ENCODE results near the gene UROS. TPM values are rescaled to one million over a fixed set of nuclear protein-coding genes. Genes with fewer than 3 reads are reported as not detected.

Gene UROS
- total RNA-seq, 2 donors from 2014 or later, result 29.0 to 30.7 TPM

DNA sequence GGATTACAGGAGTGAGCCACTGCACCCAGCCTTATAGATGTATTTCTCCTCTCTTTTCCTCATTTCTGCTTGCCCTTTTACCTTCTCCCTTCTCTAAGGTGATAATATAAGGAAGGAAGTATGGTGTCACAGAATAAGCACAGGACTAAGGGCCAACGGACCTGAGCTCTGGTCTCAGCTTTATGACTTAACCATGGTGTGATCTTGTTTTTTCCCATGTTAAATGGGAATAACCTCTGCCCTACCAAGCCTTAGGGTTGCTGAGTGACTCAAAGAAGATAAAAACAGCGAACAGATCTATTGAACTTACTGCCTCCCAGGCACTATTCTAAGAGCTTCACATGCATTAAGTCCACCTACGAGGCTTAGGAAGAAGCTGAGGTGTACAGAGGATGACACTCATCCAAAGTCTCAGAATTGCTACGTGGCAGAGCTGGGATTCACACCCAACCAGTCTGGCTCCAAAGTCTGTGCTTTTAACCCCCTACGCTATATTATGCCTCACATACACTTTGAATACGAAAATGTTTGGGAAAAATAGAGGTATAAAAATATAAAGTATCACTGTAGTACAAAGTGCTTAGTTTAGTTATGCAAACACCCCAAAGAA is 5.6 kb downstream of the UROS start:
- no peaks in the 10 kb centered on the region for H3K27me3 Mint-ChIP-seq
- peaks cover 17% of the 10 kb centered on the region for H3K4me1 Mint-ChIP-seq
- no peak for DNase-seq
- no peak for ATAC-seq
- H3K9me3 ChIP-seq (ENCODE audit: control insufficient read depth, low read length, poor library complexity, severe bottlenecking), result no peaks in the 10 kb centered on the region
- H3K27ac Mint-ChIP-seq, result no peak overlapping the region
- no peaks in the 10 kb centered on the region for H3K36me3 Mint-ChIP-seq (ENCODE audit: low read depth)
- H3K4me3 Mint-ChIP-seq, result no peak overlapping the region

DNA sequence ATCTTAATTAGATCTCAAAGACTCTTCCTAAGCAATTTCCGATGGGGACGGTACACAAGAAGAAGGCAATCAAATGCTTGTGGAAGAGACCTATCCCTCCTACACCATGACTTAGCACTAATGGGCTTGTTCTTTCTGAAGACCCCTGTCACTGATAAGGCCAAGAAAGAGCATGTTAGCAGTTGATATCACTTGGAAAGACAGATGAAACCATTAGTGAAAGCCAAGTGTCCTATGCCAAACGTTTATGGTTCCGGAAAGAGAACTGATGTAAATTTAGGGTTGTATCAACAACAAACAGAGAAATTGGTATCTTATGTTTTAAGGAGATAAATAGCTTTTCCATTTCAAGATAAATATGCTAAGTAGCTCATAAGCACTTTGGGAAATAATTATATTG is 6.5 kb downstream of the UROS start:
- Mint-ChIP-seq H3K4me3 (no peak overlapping the region), H3K36me3 (ENCODE audit: low read depth) (no peaks in the 10 kb centered on the region), H3K27me3 (no peaks in the 10 kb centered on the region), H3K4me1 (peaks cover 10% of the 10 kb centered on the region), H3K27ac (no peak overlapping the region)
- ATAC-seq (no peak), DNase-seq (no peak)
- no peaks in the 10 kb centered on the region for H3K9me3 ChIP-seq (ENCODE audit: control insufficient read depth, low read length, poor library complexity, severe bottlenecking)

GRCh38 chr10:125815764-125816163 is 7.3 kb downstream of the UROS start:
- ATAC-seq, result no peak
- DNase-seq, result no peak
- H3K9me3 ChIP-seq (ENCODE audit: control insufficient read depth, low read length, poor library complexity, severe bottlenecking), result no peaks in the 10 kb centered on the region
- Mint-ChIP-seq H3K27me3 (no peaks in the 10 kb centered on the region), H3K36me3 (ENCODE audit: low read depth) (peaks cover 2% of the 10 kb centered on the region), H3K4me3 (no peak overlapping the region), H3K4me1 (peaks cover 7% of the 10 kb centered on the region), H3K27ac (no peak overlapping the region)

DNA sequence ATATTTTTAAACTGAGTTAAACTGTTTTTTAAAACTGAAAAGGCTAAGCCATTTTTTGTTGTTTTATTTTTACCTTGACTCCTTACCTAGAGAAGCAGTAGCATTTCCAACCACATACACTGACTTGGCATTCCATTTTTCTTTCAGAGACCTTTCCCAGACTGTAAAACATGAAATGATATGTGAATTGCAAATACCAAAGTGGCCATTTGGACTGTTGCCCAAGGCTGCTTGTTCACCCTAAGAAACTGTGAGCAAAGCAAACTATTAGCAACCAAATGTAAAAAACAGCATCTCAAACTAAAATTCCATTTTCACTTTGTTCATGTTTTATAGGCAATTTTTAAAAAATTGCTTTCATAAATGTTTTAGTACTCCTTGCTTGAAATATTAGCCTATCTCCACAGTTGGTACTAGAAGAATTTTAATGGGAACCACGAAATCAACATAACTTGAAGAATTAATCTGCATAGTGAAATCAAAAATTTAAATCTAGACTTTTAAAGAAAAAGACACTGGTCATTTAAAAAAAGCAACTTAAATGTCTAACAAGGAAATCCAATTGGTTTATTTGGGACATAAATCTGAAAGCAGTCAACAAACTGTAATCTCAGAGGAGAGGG is 10.8 kb downstream of the UROS start:
- Mint-ChIP-seq H3K4me1 (peaks cover 4% of the 10 kb centered on the region), H3K4me3 (no peak overlapping the region), H3K27me3 (no peaks in the 10 kb centered on the region), H3K27ac (no peak overlapping the region), H3K36me3 (ENCODE audit: low read depth) (peaks cover 5% of the 10 kb centered on the region)
- H3K9me3 ChIP-seq (ENCODE audit: control insufficient read depth, low read length, poor library complexity, severe bottlenecking), result no peaks in the 10 kb centered on the region
- no peak for DNase-seq
- no peak for ATAC-seq

DNA sequence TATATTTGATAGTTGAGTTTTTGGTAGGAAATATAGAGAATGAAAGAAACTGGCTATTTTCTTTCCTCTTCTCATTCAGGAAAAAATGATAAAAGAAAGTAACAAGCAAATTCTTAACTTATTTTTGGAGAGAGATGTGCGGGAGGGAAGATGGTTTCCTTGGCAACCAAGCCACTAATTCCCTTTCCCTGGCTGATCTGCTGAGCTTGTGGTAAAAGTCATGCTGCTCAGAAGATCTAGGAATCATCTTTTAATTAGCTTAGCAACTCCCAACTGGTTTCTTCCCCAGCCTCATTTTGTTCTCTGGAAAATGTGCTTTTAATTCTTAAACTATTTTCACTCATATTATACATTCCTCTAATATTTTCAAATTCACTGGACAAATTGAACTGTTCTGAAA is 11.8 kb downstream of the UROS start:
- H3K27ac Mint-ChIP-seq, result no peak overlapping the region
- peaks cover 6% of the 10 kb centered on the region for H3K36me3 Mint-ChIP-seq (ENCODE audit: low read depth)
- H3K4me3 Mint-ChIP-seq, result no peak overlapping the region

GRCh38 chr10:125808047-125808446 is 15.0 kb downstream of the UROS start:
- H3K27me3 Mint-ChIP-seq, result no peaks in the 10 kb centered on the region
- H3K9me3 ChIP-seq (ENCODE audit: control insufficient read depth, low read length, poor library complexity, severe bottlenecking), result no peaks in the 10 kb centered on the region
- peak overlapping the region; percentile 43 for H3K27ac Mint-ChIP-seq
- H3K4me1 Mint-ChIP-seq, result peaks cover 2% of the 10 kb centered on the region
- DNase-seq (no peak), ATAC-seq (no peak)
- no peak overlapping the region for H3K4me3 Mint-ChIP-seq
- peaks cover 6% of the 10 kb centered on the region for H3K36me3 Mint-ChIP-seq (ENCODE audit: low read depth)

More for the DNA sequence above, 11.8 kb downstream of the UROS start:
- DNase-seq (no peak), ATAC-seq (no peak)
- H3K9me3 ChIP-seq (ENCODE audit: control insufficient read depth, low read length, poor library complexity, severe bottlenecking), result no peaks in the 10 kb centered on the region
- H3K4me1 Mint-ChIP-seq, result peaks cover 2% of the 10 kb centered on the region
- no peaks in the 10 kb centered on the region for H3K27me3 Mint-ChIP-seq

DNA sequence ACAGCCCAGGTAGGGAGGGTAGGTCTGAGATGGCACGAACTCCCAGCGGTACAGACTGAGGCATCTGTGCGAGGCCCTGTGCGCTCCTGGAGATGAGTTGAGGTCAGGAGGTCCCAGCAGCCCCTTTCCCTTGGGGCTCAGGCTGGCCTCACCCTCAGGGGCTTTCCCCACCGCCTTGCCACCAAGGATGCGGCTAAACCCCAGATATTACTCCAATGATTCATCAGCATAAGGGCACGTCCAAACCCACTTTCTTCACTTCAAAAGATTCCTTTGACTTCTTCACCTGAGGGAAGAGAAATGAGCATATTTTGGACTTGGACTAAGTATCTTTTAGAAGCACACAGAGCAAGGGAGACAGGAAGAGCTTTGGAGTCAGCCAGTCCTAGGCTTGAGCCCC is 20.3 kb downstream of the UROS start:
- no peaks in the 10 kb centered on the region for H3K9me3 ChIP-seq (ENCODE audit: control insufficient read depth, low read length, poor library complexity, severe bottlenecking)
- Mint-ChIP-seq H3K4me1 (peaks cover 4% of the 10 kb centered on the region), H3K36me3 (ENCODE audit: low read depth) (peaks cover 6% of the 10 kb centered on the region), H3K4me3 (no peak overlapping the region), H3K27ac (no peak overlapping the region), H3K27me3 (no peaks in the 10 kb centered on the region)
- no peak for ATAC-seq
- DNase-seq, result no peak

DNA sequence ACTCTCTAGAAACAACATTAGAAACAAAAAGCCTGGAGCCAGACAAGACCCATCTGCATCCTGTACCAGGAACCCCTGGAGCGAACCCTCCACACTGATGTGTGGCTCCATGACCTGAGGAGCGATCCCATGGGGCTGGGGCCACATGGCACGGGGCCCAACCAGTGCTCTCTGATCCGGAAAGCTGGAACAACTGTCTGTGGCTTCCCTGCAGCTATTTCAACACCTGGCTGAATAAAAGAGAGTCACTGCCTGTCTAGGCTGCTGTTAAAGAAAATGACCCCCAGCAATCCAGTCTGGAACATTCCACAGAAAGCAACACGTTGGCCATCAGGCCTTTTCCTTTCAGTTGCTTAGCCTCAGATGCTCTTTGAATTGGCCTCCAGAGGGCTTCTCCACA is 20.9 kb downstream of the UROS start:
- H3K27me3 Mint-ChIP-seq, result no peaks in the 10 kb centered on the region
- H3K36me3 Mint-ChIP-seq (ENCODE audit: low read depth), result peaks cover 3% of the 10 kb centered on the region
- no peak for ATAC-seq
- H3K4me1 Mint-ChIP-seq, result peaks cover 4% of the 10 kb centered on the region
- no peaks in the 10 kb centered on the region for H3K9me3 ChIP-seq (ENCODE audit: control insufficient read depth, low read length, poor library complexity, severe bottlenecking)
- no peak overlapping the region for H3K4me3 Mint-ChIP-seq
- H3K27ac Mint-ChIP-seq, result no peak overlapping the region
- DNase-seq, result no peak

DNA sequence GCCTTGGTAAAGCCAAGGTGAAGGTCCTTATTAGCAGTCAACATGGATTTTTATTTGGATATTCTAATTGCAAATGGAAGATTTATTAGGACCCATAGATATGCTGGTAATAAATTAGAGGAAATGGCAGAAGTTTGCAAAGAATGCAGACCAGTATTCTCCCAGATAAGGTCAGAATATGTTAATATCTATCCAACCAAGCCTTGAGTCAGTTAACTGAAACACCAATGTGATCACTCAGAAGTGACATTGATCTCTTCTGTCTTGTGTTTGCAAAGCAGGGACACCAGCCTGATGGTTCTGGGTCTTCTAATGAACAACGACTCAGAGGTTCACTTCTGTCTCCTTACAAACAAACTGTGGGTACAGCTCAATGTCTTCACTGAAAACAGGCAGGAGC is 21.5 kb downstream of the UROS start:
- no peak for ATAC-seq
- H3K36me3 Mint-ChIP-seq (ENCODE audit: low read depth), result peaks cover 2% of the 10 kb centered on the region
- H3K27me3 Mint-ChIP-seq, result no peaks in the 10 kb centered on the region
- H3K4me1 Mint-ChIP-seq, result peaks cover 4% of the 10 kb centered on the region
- no peak overlapping the region for H3K27ac Mint-ChIP-seq
- DNase-seq, result no peak
- H3K4me3 Mint-ChIP-seq, result no peak overlapping the region
- H3K9me3 ChIP-seq (ENCODE audit: control insufficient read depth, low read length, poor library complexity, severe bottlenecking), result no peaks in the 10 kb centered on the region

- peaks cover 5% of the 10 kb centered on the region for H3K36me3 Mint-ChIP-seq (ENCODE audit: low read depth)
- peaks cover 4% of the 10 kb centered on the region for H3K4me1 Mint-ChIP-seq
- ATAC-seq (no peak), DNase-seq (no peak)
- H3K27me3 Mint-ChIP-seq, result no peaks in the 10 kb centered on the region
- no peak overlapping the region for H3K4me3 Mint-ChIP-seq
- H3K9me3 ChIP-seq (ENCODE audit: control insufficient read depth, low read length, poor library complexity, severe bottlenecking), result no peaks in the 10 kb centered on the region
- peak overlapping the region; percentile 14 for H3K27ac Mint-ChIP-seq
Observed at GRCh38 chr10:125799451-125800182, 23.4 kb downstream of the UROS start.

DNA sequence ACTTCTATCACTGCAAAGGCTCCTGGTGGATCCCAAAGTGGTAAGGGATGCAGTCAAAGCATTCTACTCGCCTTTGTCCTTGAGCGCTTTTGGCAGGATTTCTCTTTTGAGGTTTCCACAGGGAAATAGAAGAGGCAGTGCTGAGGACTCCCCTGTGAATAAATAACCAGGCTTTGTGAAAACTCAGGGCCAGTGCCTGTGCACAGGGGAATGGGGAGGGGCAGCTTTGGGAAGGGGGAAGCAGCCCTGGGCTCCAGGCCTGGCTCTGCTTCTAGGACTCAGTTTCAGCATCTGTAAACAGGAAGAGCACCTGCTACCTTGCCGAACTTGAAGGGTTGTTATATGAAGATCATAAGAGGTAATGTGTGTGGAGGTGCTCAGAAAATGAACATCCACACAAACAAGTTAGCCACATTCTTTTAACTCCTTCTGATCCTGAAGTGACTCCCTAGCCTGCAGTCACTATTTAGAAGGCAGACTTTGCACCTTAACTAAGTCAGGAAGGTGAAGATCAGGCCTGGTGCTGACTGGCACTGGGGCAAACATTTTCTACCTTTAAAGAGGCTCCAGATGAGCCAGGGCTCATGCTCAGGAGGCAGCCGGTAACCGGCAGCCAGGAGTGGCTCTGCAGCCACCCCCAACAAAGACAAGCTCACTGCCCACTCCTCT is 24.9 kb downstream of the UROS start:
- Mint-ChIP-seq H3K27me3 (no peaks in the 10 kb centered on the region), H3K4me3 (no peak overlapping the region), H3K4me1 (peaks cover 4% of the 10 kb centered on the region), H3K36me3 (ENCODE audit: low read depth) (peaks cover 10% of the 10 kb centered on the region), H3K27ac (peak overlapping the region; percentile 11)
- no peaks in the 10 kb centered on the region for H3K9me3 ChIP-seq (ENCODE audit: control insufficient read depth, low read length, poor library complexity, severe bottlenecking)
- DNase-seq (no peak), ATAC-seq (no peak)

GRCh38 chr10:125797424-125797823 is 25.6 kb downstream of the UROS start:
- DNase-seq (no peak), ATAC-seq (no peak)
- Mint-ChIP-seq H3K36me3 (ENCODE audit: low read depth) (peaks cover 10% of the 10 kb centered on the region), H3K4me3 (no peak overlapping the region), H3K4me1 (peaks cover 4% of the 10 kb centered on the region), H3K27me3 (no peaks in the 10 kb centered on the region), H3K27ac (no peak overlapping the region)
- H3K9me3 ChIP-seq (ENCODE audit: control insufficient read depth, low read length, poor library complexity, severe bottlenecking), result no peaks in the 10 kb centered on the region

GRCh38 chr10:125795637-125796190 is 27.3 kb downstream of the UROS start:
- peaks cover 12% of the 10 kb centered on the region for H3K36me3 Mint-ChIP-seq (ENCODE audit: low read depth)
- H3K27ac Mint-ChIP-seq, result peak overlapping the region; percentile 16
- H3K4me1 Mint-ChIP-seq, result peaks cover 4% of the 10 kb centered on the region
- H3K9me3 ChIP-seq (ENCODE audit: control insufficient read depth, low read length, poor library complexity, severe bottlenecking), result no peaks in the 10 kb centered on the region
- H3K27me3 Mint-ChIP-seq, result no peaks in the 10 kb centered on the region
- no peak overlapping the region for H3K4me3 Mint-ChIP-seq
- DNase-seq, result no peak
- no peak for ATAC-seq
